HepG2 (cell line): Measurements from ENCODE around the gene SKI. TPM values are rescaled to one million over a fixed set of nuclear protein-coding genes. Genes with fewer than 3 reads are reported as not detected.

Experiments
- AKNA ChIP-seq: sonication (generic); formaldehyde crosslinking; IDR thresholded peaks from 2 replicates; pipeline ENCODE4 v1.4.0; 2020; ENCODE audit warnings: missing genetic modification reagents, borderline replicate concordance
- CCAR2 ChIP-seq: fragments of 200-400 bp; formaldehyde crosslinking; optimal IDR thresholded peaks from 2 replicates; pipeline ENCODE3; 2018; ENCODE audit warnings: low read depth, mild to moderate bottlenecking, low read length, moderate library complexity
- CENPT ChIP-seq: sonication (generic); formaldehyde crosslinking; IDR thresholded peaks from 2 replicates; pipeline ENCODE4 v1.8.0; 2022; ENCODE audit warnings: low read depth, mild to moderate bottlenecking, moderate library complexity, missing genetic modification reagents
- PRDM4 ChIP-seq: sonication (generic); formaldehyde crosslinking; IDR thresholded peaks from 2 replicates; pipeline ENCODE4 v1.9.0; 2021; ENCODE audit warnings: missing genetic modification reagents, borderline replicate concordance
- SAFB2 ChIP-seq: sonication (generic); formaldehyde crosslinking; IDR thresholded peaks from 2 replicates; pipeline ENCODE4 v1.5.1; 2020; ENCODE audit warnings: missing genetic modification reagents, low read depth, mild to moderate bottlenecking, borderline replicate concordance
- SAP130 ChIP-seq: IDR thresholded peaks from 2 replicates; pipeline ENCODE4 v1.6.1; 2016; ENCODE audit warnings: low read depth
- SIN3A ChIP-seq: IDR thresholded peaks from 2 replicates; pipeline ENCODE4 v1.6.1; 2011; ENCODE audit warnings: low read depth, mild to moderate bottlenecking, control low read depth, low read length, borderline replicate concordance
- TBP ChIP-seq: sonication (generic); formaldehyde crosslinking; IDR thresholded peaks from 2 replicates; pipeline ENCODE4 v1.5.0; 2020; ENCODE audit warnings: missing genetic modification reagents
- XBP1 ChIP-seq: sonication (generic); formaldehyde crosslinking; IDR thresholded peaks from 2 replicates; pipeline ENCODE4 v1.5.0; 2020; ENCODE audit warnings: missing genetic modification reagents
- ZBTB7B ChIP-seq: sonication (generic); formaldehyde crosslinking; IDR thresholded peaks from 2 replicates; pipeline ENCODE4 v1.4.0; 2020; ENCODE audit warnings: missing genetic modification reagents
- ZNF24 ChIP-seq: fragments of 450-650 bp; IDR thresholded peaks from 2 replicates; pipeline ENCODE4 v1.6.1; 2017; ENCODE audit warnings: antibody characterized with exemption, mild to moderate bottlenecking
- ZNF329 ChIP-seq: sonication (generic); formaldehyde crosslinking; IDR thresholded peaks from 2 replicates; pipeline ENCODE4 v1.9.0; 2021; ENCODE audit warnings: low read depth, mild to moderate bottlenecking, missing genetic modification reagents
- ZSCAN29 ChIP-seq: sonication (generic); formaldehyde crosslinking; conservative IDR thresholded peaks from 2 replicates; pipeline ENCODE4 v1.4.0; 2020; ENCODE audit warnings: mild to moderate bottlenecking, missing genetic modification reagents
- polyA plus RNA-seq, 8 experiments: library from polyadenylated mRNA; depleted of rRNA in 3 of 8; stranded (reverse) in 7 of 8; unstranded in 1 of 8; fragments of >200 nt; fragmentation: Illumina TruSeq in 4 of 8; extraction: Trizol in 4 of 8; gene quantifications; 2 replicates each; pipeline versions ENCODE4 v1.2.1 to v1.2.3, GENCODE V29; 2011 to 2016; ENCODE audit warnings: low read depth in 4 of 8, missing spikeins in 1 of 8, mixed read lengths in 1 of 8; ENCODE audit not compliant: insufficient read depth in 1 of 8
- total RNA-seq, 5 experiments: library from RNA; depleted of rRNA; stranded (reverse); fragments of >200 nt; fragmentation: Illumina TruSeq; extraction: Trizol; gene quantifications; 2 replicates each; pipeline ENCODE4 v1.2.3, GENCODE V29; 2016; ENCODE audit warnings: low read depth in 1 of 5
- TF ChIP-seq, protein P1 (sequence below): sonication (generic); formaldehyde crosslinking; IDR thresholded peaks from 2 replicates; pipeline ENCODE4 v1.4.0; 2020; ENCODE audit warnings: missing genetic modification reagents, low read depth, mild to moderate bottlenecking, borderline replicate concordance
- TF ChIP-seq, protein P2 (sequence below): sonication (generic); formaldehyde crosslinking; IDR thresholded peaks from 2 replicates; pipeline ENCODE4 v1.4.0; 2020; ENCODE audit warnings: mild to moderate bottlenecking, missing genetic modification reagents
- TF ChIP-seq, protein P3 (sequence below): sonication (generic); formaldehyde crosslinking; conservative IDR thresholded peaks from 2 replicates; pipeline ENCODE4 v1.4.0; 2020; ENCODE audit warnings: missing genetic modification reagents

Gene SKI
- total and polyA plus RNA-seq, 2 of the 13 experiments (the other 11 are each of a cell fraction or from before 2014, with no cell fraction given), result 4.7 to 6.9 TPM

DNA sequence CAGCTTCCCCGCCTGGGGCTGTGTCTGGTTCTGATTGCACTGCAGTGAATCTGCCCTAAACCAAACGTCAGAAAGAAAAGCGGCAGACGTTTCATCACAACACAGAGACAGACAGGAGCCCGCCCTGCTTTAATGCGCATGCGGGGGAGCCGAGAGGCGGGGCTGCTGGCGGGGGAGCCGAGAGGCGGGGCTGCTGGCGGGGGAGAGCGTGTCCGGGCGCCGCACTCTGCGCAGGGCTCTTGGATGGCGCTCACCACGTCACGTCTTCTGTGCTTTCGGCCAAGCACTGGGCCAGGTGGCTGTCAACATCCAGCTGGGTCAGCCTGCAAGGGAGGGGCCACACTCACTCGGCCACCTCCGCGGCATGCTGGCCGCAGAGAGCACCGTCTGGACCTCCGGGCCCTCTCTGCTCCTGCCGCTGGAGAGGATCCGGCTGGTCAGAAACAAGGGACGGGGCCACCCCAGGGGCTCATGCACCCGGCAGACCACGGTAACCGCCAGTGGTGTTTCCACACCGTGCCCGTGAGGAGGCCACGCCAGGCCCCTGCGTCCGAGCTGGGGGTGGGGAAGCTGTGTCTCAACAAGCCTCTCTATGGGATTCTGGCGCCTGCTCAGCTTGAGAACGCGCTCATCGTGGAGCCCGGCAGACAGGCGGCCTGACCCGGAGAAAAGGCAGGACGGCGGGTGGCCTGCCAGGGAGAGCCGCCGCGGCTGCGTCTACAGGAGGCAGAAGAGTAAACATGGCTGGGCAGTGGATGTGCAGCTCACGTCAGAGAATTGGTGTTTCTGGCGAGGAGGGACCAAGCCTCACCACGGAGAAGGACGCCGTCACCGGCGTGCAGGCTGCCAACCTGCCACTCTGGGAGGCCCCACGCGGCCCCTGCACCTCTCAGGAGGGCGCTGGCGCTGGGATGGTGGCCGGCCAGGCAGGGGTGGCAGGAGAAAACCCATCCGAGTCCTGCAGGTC lies 38.4 kb upstream of the SKI start (continued):
- TF ChIP-seq, protein P1, sequence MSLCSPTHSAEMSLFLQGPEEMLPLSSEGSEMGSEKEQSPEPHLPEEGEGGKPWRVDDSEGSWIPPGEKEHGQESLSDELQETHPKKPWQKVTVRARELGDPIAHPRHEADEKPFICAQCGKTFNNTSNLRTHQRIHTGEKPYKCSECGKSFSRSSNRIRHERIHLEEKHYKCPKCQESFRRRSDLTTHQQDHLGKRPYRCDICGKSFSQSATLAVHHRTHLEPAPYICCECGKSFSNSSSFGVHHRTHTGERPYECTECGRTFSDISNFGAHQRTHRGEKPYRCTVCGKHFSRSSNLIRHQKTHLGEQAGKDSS (CRISPR knock-in tag), result peak; percentile 84
- peak; percentile 75; the same call in 1 of the 2 replicates for TF ChIP-seq SAFB2 (CRISPR knock-in tag)
- TF ChIP-seq ZSCAN29 (CRISPR knock-in tag), result no peak
- peak; percentile 94 for TF ChIP-seq SIN3A
- no peak for TF ChIP-seq AKNA (CRISPR knock-in tag)
- no peak for TF ChIP-seq ZNF329 (CRISPR knock-in tag)
- TF ChIP-seq, protein P2, sequence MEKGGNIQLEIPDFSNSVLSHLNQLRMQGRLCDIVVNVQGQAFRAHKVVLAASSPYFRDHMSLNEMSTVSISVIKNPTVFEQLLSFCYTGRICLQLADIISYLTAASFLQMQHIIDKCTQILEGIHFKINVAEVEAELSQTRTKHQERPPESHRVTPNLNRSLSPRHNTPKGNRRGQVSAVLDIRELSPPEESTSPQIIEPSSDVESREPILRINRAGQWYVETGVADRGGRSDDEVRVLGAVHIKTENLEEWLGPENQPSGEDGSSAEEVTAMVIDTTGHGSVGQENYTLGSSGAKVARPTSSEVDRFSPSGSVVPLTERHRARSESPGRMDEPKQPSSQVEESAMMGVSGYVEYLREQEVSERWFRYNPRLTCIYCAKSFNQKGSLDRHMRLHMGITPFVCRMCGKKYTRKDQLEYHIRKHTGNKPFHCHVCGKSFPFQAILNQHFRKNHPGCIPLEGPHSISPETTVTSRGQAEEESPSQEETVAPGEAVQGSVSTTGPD (CRISPR knock-in tag), result 0 out of 2 replicates have a peak, but pooled peaks have one; percentile 33
- TF ChIP-seq SAP130 (CRISPR knock-in tag), result peak; percentile 99
- TF ChIP-seq ZNF24, result no peak
- no peak for TF ChIP-seq PRDM4 (CRISPR knock-in tag)
- TF ChIP-seq ZBTB7B (CRISPR knock-in tag), result no peak
- TF ChIP-seq, protein P3, sequence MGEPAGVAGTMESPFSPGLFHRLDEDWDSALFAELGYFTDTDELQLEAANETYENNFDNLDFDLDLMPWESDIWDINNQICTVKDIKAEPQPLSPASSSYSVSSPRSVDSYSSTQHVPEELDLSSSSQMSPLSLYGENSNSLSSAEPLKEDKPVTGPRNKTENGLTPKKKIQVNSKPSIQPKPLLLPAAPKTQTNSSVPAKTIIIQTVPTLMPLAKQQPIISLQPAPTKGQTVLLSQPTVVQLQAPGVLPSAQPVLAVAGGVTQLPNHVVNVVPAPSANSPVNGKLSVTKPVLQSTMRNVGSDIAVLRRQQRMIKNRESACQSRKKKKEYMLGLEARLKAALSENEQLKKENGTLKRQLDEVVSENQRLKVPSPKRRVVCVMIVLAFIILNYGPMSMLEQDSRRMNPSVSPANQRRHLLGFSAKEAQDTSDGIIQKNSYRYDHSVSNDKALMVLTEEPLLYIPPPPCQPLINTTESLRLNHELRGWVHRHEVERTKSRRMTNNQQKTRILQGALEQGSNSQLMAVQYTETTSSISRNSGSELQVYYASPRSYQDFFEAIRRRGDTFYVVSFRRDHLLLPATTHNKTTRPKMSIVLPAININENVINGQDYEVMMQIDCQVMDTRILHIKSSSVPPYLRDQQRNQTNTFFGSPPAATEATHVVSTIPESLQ (CRISPR knock-in tag), result no peak
- no peak for TF ChIP-seq CCAR2
- TF ChIP-seq CENPT (CRISPR knock-in tag), result 0 out of 2 replicates have a peak, but pooled peaks have one; percentile 45
- TF ChIP-seq XBP1 (CRISPR knock-in tag), result no peak
- no peak for TF ChIP-seq TBP (CRISPR knock-in tag)
